Left renal pelvis (tissue), 4 donors: ENCODE measurements around the gene STX18. TPM values are rescaled to one million over a fixed set of nuclear protein-coding genes. Genes with fewer than 3 reads are reported as not detected.
"Not testable (repeated sequence)": the region's sequence is repeated elsewhere in the genome, so short reads cannot be mapped to it uniquely, and the experiment has no call there.

ENCODE experiments used
- DNase-seq, 4 donors: peaks; one replicate each; pipeline ENCODE4 v3.0.0-alpha.2; 2013; ENCODE audit warnings: low read depth in 4 of 4, low spot score in 3 of 4
- polyA plus RNA-seq, 4 donors: library from polyadenylated mRNA; unstranded; fragments of 120-200 nt; gene quantifications; one replicate each; pipeline ENCODE4 v1.2.1, GENCODE V29; 2013; ENCODE audit not compliant: insufficient read length in 4 of 4

The STX18 gene
- polyA plus RNA-seq, 4 donors, result 50.6 to 88.1 (median 73.4) TPM

DNA sequence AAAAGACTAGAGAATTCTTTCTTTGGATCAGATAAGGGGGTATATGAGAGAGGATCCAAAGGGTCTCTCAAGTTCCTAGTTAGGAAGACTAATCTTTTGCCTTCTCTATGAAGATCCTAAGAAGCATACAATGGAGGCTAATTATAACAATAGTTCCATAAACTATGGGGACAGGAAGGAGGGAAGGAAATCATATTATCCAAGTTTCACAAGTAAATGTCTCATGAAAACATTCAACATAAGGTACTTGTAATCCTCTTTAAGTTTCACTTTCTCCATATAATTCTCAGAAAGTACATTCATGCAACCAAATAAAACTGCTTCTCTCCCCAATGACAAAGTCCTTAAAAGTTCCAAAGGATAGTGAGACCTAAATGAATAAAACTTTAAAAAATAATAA lies 27.1 kb downstream of the STX18 start:
- DNase-seq, result no peak

DNA sequence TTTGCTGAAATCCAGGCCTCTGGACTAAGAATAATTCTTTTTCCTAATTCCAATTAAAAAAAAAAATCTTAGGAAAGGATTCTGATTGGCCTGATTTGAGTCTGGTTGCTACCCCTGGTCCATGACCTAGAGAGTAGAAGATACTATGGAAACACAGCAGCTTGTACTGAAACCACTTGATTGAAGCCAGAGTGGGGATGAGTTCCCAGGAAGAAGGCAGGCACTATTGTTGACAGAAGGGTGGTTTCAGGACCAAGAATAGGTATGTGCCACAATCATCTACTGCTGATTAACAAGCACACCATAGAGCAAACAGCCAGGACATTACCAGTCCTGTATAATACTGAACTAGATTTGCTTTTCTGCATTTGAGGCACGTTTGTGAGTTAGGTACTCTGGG lies 29.6 kb downstream of the STX18 start:
- DNase-seq, result no peak

DNA sequence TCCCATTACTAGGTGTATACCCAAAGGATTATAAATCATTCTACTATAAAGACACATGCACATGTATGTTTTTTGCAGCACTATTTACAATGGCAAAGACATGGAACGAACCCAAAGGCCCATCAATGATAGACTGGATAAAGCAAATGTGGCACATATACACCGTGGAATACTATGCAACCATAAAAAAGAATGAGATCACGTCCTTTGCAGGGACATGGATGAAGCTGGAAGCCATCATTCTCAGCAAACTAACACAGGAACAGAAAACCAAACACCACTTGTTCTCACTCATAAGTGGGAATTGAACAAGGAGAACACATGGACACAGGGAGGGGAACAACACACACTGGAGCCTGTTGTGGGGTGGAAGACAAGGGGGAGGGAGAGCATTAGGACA lies 31.2 kb downstream of the STX18 start:
- not testable (repeated sequence) for DNase-seq

DNA sequence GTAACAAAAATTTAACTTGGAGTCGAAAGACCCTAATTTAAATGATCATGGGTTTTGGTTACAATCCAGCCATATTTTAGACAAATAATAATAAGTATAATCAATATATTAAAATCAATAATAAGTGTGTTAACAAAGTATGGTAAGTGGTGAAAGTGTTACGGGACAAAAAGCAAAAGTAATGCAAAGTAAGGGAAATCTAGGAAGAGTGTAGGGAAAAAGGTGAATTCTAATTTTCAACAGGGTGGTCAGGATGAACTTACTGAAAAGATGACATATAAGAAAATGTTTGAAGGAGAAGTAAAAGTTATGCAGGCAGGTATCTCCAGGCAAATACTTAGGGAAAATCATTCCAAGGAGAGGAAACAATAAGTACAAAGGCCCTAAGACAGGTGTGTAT lies 32.3 kb downstream of the STX18 start:
- DNase-seq, result no peak

DNA sequence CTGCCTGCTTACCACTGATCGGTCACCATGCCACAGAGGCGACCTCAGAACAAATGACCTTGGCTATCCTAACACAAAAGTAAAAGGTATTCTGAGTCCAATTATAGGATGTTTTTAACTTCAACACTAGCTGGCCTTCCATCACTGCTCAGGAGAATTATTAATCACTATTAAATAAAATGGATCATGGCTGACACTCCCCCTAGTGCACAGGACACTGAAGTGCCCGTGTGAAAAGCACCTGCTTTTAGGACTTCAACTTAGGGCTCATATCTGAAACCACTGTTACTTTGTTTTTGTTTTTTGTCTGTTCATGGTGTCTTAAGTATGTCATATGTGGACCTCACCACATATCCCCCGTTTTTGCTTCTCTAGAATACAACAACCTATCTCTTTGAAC lies 33.9 kb downstream of the STX18 start:
- DNase-seq, result no peak

DNA sequence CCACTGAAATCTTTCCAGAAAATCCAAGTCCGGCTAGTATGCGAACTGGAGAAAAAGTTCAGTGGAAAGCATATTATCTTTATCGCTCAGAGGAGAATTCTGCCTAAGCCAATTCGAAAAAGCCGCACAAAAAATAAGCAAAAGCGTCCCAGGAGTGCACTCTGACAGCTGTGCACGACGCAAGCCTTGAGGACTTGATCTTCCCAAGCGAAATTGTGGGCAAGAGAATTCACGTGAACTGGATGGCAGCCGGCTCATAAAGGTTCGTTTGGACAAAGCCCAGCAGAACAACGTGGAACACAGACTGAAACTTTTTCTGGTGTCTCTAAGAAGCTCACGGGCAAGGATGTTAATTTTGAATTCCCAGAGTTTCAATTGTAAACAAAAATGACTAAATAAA lies 34.4 kb downstream of the STX18 start:
- DNase-seq, result no peak

DNA sequence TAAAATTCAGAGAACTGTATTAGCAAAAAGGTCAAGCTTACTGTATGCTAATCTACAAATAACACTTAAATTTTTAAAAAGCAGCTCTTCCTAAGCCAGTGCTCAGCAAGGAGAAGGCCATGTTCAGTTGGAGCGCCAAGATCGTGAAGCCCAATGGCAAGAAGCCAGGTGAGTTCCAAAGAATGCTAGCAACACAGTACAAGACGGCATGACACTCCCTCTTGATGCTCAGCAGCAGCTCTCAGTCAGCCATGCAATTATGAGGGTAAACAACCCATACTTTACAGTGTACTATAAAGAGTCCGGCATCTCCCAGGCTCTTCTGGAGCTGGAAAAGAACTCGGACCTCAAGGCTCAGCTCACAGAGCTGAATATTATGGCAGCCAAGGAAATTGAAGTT lies 34.9 kb downstream of the STX18 start:
- DNase-seq, result no peak

DNA sequence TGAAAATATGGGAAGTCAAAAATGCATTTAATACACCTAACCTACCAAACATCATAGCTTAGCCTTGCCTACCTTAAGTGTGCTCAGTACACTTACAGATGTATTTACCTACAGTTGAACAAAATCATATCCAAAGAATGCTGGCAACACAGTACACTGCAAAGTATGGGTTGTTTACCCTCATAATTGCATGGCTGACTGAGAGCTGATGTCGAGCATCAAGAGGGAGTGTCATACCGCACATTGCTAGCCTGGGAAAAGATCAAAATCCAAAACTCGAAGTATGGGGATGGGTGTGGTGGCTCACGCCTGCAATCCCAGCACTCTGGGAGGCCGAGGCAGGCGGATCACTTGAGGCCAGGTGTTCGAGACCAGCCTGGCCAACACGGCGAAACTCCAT lies 36.6 kb downstream of the STX18 start:
- not testable (repeated sequence) for DNase-seq

DNA sequence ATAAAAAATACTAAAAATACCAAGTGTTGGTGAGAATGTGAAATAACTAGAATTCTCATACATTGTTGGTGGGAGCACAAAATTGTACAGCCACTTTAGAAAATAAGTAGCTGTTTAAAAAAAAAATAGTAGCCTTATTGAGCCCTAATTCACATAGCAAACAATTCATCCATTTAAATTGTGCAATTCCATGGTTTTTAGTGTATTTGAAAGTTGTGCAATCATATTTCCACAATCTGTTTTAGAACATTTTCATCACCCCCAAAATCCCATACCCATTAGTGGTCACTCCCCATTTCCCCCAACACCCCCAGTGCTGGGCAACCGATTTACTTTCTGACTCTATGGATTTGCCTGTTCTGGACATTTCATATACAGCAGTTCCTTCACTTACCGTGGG lies 37.1 kb downstream of the STX18 start:
- no peak for DNase-seq

DNA sequence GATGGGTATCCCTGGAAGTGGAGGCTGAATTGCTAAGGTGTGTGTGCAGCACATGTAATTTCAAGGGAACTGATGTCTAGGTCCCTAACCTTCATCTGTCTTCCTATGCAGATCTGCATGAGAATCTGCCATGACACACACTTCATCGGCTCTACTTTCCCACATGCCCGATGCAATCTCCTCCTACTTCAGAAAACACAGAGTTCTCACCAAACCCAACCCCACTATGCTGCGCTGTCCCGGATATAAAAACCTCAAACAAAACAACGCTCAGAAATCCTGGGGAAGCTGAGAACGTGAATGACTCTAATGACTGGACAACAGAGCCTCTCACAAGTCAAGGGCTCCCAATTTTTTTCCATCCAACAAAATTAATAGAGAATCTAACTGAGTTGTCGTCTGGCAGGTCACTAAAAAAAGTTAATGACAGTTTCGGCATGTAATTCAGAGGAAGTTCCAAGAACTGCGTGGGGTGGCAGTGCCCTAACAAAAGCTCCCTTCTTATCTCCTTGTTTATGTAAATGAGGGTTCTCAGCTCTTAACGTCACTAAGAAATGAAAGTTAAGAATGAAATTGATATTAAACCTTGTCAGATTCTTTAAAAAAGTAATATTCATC lies 39.0 kb downstream of the STX18 start:
- DNase-seq, result no peak

DNA sequence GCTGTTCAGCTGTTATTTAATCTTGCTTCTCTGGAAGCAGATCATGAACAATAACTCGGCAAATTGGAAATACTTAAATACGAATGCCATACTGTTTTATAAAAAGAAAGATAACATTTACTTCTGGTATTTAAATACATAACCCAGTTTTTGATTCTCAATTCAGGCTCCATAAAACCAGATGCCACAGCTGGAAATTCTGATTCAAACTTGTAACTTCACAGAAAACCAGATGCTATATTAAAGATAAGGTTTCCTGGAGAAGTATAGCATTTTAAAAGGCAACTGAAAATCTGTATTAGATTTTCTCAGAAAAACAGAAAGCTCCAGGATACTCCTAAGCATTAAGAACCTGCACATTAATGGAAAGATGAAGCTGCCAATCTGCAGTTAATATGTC lies 40.2 kb downstream of the STX18 start:
- no peak for DNase-seq

DNA sequence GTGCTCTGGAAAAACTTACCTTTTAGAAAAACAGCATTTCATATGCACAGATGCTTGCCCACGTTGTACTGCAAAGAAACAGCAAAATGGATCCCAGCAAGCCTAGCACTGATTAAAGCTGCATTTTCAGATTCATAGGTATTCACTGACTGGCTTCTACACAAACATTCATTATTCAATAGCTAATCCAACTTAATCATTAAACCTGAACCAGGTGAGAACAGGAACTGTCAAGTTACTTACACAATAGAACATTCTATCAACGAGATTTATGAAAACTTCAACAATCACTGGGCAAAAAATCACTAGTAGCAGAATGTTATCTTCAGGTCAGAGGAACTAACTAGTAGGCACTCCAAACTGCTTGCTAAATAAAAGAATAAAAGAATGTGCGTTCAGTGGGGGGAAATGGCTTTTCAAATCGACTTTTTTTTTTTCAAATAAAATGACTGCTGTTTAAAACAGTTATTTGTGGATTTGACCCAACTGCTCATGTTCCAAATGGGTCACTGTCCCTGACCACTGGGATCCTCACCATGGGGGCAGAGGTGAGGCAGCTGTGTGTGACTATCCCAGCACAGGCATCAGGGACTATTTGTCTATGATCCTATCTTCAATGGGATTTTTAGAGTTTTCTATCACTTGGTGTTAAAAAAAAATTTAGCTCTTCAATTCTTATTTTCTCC lies 42.3 kb downstream of the STX18 start:
- peak in 1 of 4 donors; percentile 14 for DNase-seq

DNA sequence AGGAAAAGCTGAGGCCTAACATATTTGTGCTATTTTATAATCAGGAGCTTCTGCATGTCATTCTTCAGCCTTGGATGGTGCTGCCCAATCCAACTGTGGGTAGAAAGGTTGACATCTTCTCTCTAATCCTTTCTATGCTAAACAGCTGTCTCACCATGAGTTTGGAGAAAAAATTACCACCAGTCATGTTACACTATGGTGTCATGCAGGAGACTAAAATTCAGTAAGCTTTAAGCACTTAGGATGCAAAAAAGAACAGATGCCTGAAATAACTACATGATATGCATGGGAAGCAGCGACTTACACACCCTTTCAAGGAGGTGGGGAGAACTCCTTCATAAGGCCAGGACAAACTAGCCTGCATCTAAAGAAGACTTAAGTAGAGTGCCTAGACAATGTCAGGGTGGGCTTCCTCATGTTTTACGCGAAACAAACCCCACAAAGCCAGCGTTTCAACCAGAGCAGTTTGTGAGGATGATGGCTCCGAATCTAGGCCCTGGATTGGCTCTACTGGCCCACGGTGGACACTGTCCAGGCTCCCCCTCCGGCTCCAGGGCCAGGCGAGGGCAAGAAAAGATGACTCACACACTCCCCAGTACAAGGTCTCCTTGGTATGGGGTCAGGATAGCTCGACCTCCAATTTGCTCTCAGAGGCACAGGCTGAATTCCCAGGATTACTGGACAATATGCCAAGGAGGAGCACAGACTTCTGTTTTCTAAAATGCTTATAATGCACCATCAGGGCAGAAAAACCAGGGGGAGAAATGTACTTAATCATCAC lies 45.1 kb downstream of the STX18 start:
- DNase-seq, result no peak

DNA sequence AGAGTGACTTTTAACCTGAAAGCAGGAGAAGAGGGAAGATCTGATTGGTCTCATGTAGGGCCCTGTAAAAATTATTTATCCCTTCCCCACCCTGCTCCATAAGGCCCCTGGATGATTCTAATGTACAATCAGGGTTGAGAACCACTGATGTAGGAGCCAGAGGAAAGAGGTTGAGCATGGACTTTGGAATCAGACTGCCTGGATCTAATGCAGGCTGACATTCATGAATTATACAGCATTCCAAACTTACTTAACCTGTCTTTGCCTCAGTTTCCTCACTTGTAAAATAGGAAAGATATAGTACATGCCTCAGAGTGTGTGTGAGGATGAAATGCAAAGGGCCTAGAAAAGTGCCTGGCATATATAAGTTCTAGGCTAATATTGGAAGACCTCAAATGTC lies 47.0 kb downstream of the STX18 start:
- no peak for DNase-seq

DNA sequence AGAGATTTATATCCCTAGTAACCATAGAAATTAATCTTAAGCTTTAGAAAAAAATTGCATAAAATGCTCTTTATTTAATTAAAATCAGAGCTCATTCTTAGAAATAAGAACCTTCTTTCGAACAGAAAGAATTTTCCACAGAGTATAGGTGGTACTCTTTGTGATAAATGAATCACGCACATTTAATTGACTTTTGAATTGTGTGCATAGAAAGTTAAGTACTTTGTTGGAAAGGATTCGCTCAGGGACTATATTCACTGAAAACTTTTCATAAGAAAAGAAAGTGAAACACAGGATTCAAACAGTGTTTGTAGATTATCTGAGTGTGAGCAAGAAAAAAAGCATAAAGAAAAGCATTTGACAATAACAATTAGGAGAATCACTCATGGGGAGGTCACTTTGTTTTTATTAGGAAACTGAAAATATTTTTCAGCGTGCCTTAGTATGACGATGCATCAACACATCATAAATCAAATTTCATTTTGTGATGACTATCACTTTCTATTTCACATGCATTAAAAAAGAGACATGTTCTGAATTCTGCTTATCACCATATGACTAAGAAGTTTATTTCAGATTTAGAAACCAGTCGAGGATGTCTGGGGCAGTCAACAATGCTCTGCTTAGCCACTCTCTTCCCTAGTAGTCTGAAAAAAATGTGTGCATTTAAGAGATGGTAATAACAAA lies 49.5 kb downstream of the STX18 start:
- no peak for DNase-seq

DNA sequence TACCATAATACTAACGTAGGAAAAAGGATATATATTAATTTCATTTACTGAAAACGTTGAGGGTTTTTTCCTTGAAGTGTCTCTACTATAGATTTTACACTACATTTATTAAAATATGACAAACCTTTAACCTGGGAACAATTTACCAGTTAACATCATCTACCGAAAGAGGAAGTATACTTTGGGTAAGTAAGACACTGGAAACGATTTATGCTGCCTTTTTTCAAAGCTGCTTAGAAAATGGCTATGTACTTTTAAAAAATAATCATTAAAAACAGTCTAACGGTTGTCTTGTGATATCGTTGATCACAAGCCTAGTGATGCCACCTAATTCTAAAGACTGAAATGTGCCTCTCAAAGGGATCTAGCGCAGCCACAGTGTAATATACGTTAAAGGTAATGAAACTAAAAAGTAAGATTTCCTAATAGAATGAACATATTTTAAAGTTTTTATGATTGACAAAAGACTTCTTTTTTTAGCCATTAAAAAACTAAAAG lies 50.4 kb downstream of the STX18 start:
- DNase-seq, result no peak

DNA sequence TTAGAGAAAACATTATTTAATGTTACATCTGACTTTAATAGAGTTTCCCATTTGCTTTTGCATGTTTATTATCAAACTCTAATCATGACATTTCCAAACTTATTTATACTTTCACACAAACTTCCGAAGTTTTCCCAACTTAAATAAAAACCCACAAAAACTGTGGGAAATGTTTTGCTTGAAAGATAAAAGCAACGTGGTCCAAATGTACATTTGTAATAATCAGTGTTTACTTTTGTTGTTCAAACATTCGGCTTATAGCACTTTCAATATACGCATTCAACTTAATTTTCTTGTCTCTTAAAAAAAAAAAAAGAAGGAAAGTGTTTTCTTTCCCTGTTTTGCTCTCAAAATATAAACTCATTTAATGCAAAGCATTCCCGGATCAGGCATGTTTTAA lies 51.0 kb downstream of the STX18 start:
- no peak for DNase-seq

DNA sequence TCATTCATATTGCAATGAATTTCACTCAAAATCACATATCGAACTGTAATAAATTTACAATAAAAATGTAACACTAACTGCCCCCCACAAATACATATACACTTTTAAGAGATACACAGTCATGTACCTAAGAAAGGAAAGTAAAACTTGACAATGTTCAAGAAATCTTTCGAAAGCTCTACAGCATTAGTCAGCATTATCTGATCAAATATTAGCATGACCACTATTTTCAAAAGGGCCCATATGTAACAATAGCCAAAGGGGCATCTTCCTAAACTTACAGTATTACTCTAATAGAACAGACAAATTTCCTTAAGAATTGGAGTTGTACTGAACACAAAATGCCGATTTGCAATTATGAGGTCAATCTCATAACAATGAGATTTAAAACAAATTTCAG lies 51.8 kb downstream of the STX18 start:
- DNase-seq, result no peak

DNA sequence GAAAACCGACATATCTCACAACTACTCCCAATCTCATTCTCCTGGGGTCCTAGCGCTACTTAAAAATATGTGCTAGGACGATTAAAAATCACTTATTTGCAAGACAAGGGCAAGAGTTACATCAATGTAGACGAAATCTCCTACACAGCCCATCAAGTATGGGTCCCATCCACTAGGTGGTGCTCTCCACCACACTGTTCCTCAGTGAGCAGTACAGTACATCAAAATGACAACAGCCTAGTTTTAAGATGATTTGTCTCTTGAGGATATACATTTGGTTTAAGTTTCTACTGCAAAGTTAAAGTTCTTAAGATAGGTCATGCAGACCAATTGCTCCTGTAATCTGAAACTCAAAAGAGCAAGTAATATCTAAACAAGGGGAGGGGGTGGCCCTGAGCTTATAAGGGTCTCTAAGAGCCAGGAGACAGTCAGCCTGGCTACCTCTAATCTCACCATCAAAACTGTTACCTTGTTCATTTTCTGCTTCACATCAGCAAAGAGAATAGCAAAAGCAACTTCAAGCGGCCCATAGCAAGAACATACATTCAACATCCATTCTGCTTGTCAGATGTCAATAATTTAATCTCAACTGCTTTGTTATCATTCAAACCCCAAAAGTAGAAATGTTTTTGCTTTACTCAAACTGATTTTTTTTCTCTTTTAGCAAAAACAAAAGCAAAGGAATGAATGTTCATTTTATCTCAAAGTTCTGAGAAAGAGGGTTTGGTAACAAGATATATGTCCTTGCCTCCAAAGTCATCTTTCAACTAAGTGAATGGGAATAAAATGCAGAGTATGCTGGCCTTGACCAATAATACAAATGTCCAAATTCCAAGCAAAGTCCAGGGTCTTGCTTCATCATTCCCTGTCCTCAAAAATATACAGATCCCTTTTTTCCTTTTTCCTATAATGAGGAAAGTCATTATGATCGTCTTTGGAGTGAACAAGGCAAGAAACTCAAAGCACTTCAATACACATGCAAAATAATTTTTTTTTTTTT lies 53.1 kb downstream of the STX18 start:
- DNase-seq, result peak; percentile 39 to 58 (median 55)

DNA sequence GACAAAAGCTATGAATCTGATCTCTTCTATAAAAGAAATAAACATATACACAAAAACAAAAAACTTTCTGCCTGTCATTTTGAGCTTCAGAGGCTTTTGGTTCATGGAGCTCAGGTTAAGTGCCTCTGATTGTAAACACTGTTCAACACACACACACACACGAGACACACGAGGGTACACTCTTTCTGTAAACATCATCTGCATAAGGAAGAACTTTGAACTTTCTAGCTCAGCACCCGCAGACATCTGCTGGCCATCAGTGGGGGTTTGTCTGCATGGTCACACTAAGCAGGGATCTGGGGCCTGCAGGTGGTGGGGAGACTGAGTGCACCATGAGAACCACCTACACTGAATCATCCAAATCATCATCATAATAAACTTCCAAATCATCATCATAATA lies 54.9 kb downstream of the STX18 start:
- DNase-seq, result no peak
